DMS 273 (cell line): Measurements from ENCODE around the gene FOXP2.
"Not testable (repeated sequence)": the region's sequence is repeated elsewhere in the genome, so short reads cannot be mapped to it uniquely, and the experiment has no call there.

Source experiments
- DNase-seq: peaks from one replicate; lab custom pipeline; 2025; ENCODE audit not compliant: unreplicated experiment; lab: John Stamatoyannopoulos, UW

The FOXP2 gene

DNA sequence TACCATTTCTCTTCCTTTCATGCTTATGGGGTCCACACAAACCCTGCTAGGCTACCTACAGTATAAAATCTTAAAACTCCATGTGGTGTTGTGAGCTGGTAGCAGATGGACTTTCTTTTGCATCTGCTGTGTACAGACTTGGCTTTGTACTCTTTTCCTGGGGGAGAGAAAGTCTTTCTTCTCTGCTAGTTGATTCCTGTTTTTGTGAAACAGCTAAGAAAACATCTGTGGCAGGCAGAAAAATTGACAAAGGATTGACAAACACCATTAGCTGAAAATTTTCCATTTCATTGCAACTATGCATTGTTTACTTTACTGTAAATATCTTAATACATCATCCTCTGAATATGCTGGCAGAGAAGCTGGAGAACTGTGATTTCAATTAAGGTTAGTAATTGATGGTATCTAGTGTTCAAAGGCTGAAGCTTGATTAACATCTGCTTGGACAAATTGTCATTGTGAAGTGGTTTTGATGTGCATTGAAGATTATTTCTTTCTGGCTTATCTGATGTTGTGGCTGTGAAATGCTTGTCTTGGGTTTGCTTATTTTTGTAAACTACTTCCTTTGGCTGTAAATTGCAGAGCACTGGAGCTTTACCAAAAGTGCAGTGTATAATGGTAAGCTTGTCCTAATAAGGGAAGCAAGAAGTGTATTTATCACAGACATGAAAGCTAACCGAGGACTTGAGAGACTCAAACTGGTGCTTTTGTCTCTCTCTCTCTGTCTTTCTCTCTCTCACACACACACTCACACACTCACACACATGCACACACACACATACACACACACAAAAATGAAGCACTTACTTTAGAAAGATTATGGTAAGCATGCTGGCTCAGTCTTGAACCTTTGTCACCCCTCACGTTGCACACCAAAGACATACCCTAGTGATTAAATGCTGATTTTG, at the start of gene FOXP2:
FOXP2 (plus strand) TSS at position 660 of the 908 bp plus-strand sequence. CDS start 11,697 bp downstream, outside the sequence.
- DNase-seq: peak; percentile 94

DNA sequence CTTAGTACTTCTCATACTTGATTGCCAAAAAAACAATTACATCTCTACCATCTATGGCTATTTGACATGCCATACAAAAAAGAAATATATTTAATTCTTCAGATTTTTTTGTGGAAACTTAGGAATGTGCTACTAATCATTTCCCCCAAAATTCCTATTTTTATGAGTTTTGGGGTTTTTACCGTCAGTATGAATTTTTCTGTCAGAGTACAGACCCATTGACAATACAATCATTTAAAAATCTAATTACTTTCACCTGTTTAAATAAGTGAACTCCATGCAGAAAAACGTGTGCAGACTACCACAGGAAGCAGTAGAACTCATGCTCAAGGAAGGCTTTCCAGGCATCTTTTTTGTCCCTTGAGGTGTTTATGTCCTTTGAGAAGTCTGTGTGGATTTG, 48.8 kb upstream of the FOXP2 start:
- no peak for DNase-seq

DNA sequence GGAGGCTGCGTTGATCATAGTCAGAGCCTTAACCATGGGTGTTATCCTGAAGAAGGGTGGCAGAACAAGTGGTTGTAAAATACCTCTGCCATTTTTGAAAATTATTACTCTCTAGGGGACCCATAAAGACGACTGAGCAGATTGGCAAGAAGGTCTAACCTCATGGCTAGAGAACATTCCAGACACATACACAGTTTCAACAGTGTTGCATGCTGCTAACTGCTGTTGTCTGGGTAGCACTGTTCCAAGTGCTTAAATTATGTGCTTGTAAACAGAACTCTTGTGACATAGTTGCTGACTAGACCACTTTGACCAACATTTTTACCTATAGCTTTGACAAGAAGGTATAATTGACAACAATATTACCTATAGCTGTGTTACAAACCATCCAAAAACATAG, 46.1 kb upstream of the FOXP2 start:
- no peak for DNase-seq

DNA sequence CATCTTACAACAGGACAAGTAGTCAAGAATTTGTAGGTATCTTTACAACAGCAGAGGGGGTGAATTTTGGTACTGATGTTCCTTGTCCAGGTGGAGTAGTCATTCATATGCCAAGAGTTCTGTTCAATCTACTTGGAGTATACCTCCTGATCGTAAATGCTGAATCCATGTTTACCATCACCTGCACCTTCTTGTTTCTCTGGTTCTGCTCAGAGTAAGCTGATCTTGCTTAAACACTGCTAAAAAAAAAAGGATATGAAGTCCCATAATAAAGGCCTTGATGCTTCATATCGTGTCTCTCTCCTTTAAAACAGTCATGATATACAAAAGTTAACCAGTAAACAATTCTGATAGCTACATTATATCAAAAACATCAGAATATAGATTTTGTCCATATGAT, 45.3 kb upstream of the FOXP2 start:
- DNase-seq: no peak

- DNase-seq: no peak
Measured at GRCh38 chr7:114372619-114373018, 42.0 kb upstream of the FOXP2 start.

GRCh38 chr7:114375907-114376306, 38.7 kb upstream of the FOXP2 start:
- no peak for DNase-seq

DNA sequence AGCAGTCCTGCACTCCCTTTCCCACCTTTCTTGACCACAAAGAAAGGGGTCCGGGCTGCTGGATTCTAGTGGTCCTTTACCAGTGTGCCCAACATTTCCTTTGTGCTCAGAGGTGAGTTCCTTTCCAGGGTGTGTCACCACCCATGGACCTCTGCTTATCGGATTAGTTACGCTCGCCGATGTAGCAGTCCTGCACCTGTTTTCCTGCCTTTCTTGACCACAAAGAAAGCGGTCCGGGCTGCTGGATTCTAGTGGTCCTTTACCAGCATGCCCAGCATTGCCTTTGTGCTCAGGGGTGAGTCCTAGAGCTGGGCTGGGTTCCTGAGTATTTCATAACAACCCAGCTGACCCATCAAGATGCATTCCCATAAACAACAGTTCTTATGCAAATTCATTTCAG, 30.7 kb upstream of the FOXP2 start:
- not testable (repeated sequence) for DNase-seq

- DNase-seq: not testable (repeated sequence)
Measured at GRCh38 chr7:114384346-114384745, 30.3 kb upstream of the FOXP2 start.

- peak; percentile 33 for DNase-seq
Measured at GRCh38 chr7:114388021-114388420, 26.6 kb upstream of the FOXP2 start.

DNA sequence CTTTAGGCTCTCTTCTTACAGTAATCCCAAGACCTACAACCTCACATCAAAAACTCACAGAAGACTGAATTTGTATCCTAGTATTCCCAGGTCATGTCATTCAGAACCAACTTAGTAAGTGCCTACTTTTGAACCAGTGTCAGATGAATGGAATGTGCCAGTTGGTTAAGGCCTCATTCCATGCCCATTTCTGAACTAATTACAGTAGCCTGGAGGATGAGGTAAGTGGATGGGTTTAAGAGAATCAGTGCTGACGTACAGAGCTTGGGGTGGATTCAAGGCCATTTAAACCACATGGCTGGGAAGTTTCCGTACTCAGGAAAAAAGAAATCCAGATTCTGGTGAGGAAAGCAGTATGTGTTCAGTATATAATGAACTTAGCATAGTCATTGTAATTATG, 21.9 kb upstream of the FOXP2 start:
- DNase-seq: no peak

DNA sequence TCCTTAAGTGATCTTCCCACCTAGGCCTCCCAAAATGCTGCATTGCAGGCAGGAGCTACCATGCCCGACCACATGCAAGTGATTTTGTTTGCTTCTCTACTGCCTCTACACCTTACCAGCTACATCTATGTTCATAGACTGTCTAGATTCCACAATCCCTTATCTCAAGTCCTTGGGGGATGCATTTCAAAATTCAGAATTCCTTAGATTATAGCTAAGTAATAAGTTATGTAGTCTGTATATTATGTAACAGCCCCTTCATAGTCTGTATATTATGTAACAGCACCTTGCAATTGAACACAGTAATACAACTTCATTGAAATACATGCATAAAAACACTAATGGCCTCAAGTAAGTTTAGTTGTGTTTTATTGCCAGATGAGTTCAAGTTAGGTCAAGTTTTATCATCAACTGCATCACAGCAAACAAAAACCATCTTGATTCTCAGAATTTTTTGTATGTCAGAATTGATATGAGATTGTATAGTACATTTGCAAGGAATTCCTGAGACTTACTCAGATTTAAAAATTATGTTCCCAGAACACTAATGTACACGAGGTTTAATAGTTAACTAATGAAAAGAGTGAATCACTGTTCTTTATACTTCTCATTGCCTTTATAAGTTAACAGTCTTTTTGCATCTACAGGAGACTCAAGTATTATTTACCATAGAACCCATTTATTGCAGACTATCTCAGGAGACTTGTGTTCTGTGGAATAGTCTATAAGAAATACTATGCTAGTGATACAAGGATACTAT, 11.6 kb upstream of the FOXP2 start:
- DNase-seq: no peak

DNA sequence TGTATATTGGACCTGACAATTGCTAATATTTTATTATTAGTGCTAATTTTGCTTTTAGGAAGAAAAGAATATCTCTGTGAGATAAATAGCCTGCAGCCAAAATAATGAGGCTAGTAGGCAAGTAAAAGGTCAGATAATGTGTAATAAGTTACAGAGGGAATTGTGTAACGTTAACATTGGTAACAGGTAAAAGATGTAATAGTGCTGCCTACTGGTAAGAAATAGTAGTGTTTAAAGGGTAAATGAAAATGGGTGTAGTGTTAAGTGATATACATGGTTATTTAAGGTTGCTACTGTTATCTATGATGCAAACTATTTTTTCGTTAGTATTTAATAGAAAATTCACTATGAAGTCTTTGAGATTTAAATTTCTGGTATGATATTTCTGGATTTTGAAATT, 9.2 kb upstream of the FOXP2 start:
- DNase-seq: peak; percentile 63

- no peak for DNase-seq
Measured at GRCh38 chr7:114409750-114410149, 4.9 kb upstream of the FOXP2 start.

- DNase-seq: peak; percentile 42
Measured at GRCh38 chr7:114412548-114412947, 2.1 kb upstream of the FOXP2 start.

DNA sequence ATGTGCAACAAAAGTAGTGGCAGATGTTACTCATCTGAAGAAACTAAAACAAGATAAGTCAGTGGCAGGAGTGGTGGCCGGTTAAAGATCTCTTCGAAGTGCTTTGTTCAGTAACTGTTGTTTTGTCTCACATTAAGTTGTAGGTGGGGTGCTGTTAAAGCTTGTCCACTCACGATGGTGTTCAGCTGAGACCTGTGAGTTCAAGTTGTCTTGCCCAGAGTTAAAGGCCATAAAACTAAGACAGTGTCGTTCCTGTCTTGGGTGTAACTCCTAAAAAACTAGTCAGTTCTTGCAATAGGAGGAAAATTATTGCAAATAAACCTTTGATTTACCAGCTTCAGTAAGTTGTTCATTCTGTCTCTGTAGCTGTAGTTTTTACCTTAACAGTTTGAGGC, 857 bp upstream of the FOXP2 start:
- peak; percentile 78 for DNase-seq

DNA sequence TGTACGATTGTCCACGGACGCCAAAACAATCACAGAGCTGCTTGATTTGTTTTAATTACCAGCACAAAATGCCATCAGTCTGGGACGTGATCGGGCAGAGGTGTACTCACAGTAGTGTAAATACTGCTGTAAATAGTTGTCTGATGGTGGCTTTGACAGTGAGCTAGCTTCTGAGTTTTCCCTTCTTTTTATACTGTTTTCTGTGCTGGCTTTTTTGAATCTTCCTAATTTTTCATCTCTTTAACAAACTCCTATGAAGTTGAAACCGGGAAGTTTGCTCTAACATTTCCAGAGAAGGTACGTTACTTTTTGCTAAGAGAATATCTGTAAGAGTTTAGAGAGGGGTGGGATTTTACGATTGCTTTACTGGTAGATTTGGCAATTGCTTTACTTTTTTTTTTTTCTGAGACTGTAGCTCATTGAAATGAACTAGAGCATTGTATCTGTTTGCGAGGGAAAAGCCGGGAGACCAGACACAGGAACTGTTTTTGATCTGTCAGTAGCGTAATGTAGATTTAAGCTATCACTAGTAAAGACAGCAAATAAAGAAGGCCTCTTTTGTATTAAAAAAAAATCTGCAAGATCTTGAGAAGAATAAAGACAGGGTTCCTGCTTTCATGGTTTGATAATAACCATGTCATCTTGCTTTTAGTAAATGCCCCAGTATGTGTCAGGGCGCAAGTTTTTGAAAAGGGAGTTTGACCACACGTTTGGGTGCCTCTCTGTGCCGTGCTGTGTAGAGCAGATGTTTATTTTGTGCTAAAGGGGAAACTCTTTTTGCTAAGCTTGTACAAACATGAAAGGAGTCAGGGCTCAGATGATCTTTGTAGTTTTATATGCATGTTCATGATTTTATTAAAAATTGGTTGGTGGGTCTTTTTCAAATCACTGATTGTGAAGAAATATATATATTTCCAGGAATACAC, 712 bp downstream of the FOXP2 start:
- DNase-seq: peak; percentile 70

DNA sequence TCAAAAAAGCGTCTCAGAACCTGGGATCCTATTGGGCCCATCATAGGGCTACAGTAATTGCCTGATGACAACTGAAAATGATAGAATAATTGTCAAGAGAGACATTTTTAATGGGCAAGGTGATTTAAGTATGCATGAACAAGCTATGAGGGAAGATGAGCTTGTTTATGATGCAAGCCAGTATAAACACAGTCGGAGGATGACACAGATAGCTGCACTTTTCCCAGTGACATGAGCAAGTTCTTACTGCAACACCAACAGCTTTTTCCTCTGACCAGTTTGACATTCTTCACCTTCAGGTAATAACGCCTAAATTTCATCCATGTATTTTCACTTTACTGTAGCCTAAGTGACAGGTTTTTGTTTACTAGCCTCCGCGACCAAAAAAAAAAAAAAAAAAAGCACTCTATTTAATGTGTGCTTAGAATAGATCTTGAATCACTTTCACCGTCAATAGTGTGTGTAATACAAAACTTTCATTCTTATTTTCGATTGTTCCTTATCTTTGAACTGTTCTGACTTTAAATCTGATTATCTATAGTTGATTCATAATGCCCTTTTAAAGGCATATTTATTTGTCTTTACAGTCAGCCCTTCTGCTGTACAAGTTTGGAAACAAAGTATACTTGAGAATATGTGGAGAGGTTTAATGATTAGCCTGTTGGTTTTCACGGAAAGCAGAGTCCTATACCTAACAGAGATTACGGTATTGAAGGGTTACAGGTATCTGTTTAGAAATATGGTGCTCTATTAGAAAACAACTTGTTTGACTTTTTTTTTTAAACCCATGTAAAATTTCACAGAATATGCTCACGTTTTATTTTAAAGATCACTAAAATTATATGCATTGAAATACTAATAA, 1.7 kb downstream of the FOXP2 start:
- DNase-seq: peak; percentile 43

DNA sequence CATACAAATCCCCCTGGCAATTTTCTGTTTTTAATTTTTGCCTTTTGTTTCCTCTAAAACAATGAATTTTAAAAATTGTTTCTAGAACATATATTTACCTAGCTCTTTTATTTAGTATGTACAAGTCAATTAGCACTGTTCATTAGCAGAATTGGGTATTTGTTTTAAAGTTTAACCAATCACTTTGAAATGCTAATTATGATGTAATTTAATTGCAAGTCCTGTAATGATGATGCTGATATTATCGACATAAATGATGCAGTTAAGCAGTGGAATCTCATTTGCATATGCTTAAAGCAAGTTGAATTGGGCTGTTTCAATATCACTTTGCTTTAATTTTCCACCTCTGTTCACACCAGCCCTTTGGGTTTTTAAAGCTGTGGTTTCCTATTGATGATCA, 2.7 kb downstream of the FOXP2 start:
- DNase-seq: peak; percentile 12

- no peak for DNase-seq
Measured at GRCh38 chr7:114418117-114418516, 3.5 kb downstream of the FOXP2 start.
